GM23338 (cell line): Measurements from ENCODE around the gene ETFA. TPM values are rescaled to one million over a fixed set of nuclear protein-coding genes. Genes with fewer than 3 reads are reported as not detected.

Source experiments
- ATAC-seq: fragments of 200-7000 bp; cut with Tn5 transposase; 3 replicates; pipeline ENCODE4 v1.9.1; 2020
- DNase-seq: peaks from one replicate; pipeline ENCODE4 v3.0.0-alpha.2; 2015; ENCODE audit warnings: low spot score
- H2AFZ ChIP-seq: fragments of 200-600 bp; sonication (generic); 2 replicates; pipeline ENCODE4 v1.8.0; 2016; ENCODE audit warnings: antibody characterized with exemption, mild to moderate bottlenecking, moderate library complexity
- H3F3A ChIP-seq: fragments of 200-600 bp; sonication (generic); replicated peaks from 2 replicates; pipeline ENCODE4 v1.8.0; 2017; ENCODE audit warnings: antibody characterized with exemption, mixed run types, low read depth
- H3K27ac ChIP-seq: fragments of 200-600 bp; sonication (generic); 2 replicates; pipeline ENCODE4 v1.6.1; 2016; ENCODE audit warnings: low read depth
- H3K27me3 ChIP-seq: fragments of 200-600 bp; sonication (generic); 2 replicates; pipeline ENCODE4 v1.8.0; 2016; ENCODE audit warnings: mild to moderate bottlenecking, mixed run types, moderate library complexity; ENCODE audit not compliant: insufficient read depth
- H3K36me3 ChIP-seq: fragments of 200-600 bp; sonication (generic); 2 replicates; pipeline ENCODE4 v1.8.0; 2016; ENCODE audit warnings: mild to moderate bottlenecking; ENCODE audit not compliant: insufficient read depth
- H3K4me1 ChIP-seq: fragments of 200-600 bp; sonication (generic); 2 replicates; pipeline ENCODE4 v1.8.0; 2016; ENCODE audit warnings: mild to moderate bottlenecking, moderate library complexity; ENCODE audit not compliant: insufficient read depth
- H3K4me2 ChIP-seq: fragments of 200-600 bp; sonication (generic); 2 replicates; pipeline ENCODE4 v1.7.1; 2017; ENCODE audit warnings: mixed run types
- H3K4me3 ChIP-seq: fragments of 200-600 bp; sonication (generic); 2 replicates; pipeline ENCODE4 v1.6.1; 2016; ENCODE audit warnings: mixed run types
- H3K79me2 ChIP-seq: fragments of 200-600 bp; sonication (generic); replicated peaks from 2 replicates; pipeline ENCODE4 v1.8.0; 2017; ENCODE audit warnings: mild to moderate bottlenecking; ENCODE audit not compliant: insufficient read depth
- H3K9me2 ChIP-seq: fragments of 200-600 bp; sonication (generic); 2 replicates; pipeline ENCODE4 v1.8.0; 2017; ENCODE audit not compliant: insufficient read depth
- H4K20me1 ChIP-seq: fragments of 200-600 bp; sonication (generic); replicated peaks from 2 replicates; pipeline ENCODE4 v1.8.0; 2017; ENCODE audit warnings: mild to moderate bottlenecking; ENCODE audit not compliant: insufficient read depth
- H3K27ac Mint-ChIP-seq: 2 replicates; pipeline ENCODE4 v1.8.0; 2020; ENCODE audit warnings: inconsistent platforms, mild to moderate bottlenecking, moderate library complexity, mixed read lengths
- H3K27me3 Mint-ChIP-seq: 3 replicates; pipeline ENCODE4 v1.8.0; 2022; ENCODE audit warnings: low read depth, mild to moderate bottlenecking, moderate library complexity, mixed read lengths, inconsistent platforms; ENCODE audit not compliant: insufficient read depth, poor library complexity
- H3K36me3 Mint-ChIP-seq: 3 replicates; pipeline ENCODE4 v1.8.0; 2021; ENCODE audit warnings: low read depth, mild to moderate bottlenecking, inconsistent platforms, moderate library complexity, mixed read lengths
- H3K4me1 Mint-ChIP-seq: 3 replicates; pipeline ENCODE4 v1.8.0; 2020; ENCODE audit warnings: mild to moderate bottlenecking, inconsistent platforms, mixed read lengths
- H3K4me3 Mint-ChIP-seq: 3 replicates; pipeline ENCODE4 v1.8.0; 2021; ENCODE audit warnings: moderate library complexity, mild to moderate bottlenecking, inconsistent platforms, mixed read lengths
- H3K9me3 Mint-ChIP-seq: 3 replicates; pipeline ENCODE4 v1.8.0; 2020; ENCODE audit warnings: moderate library complexity, mild to moderate bottlenecking, inconsistent platforms, mixed read lengths
- CREB1 ChIP-seq: fragments of 250-450 bp; sonication (Bioruptor Pico); IDR thresholded peaks from 2 replicates; pipeline ENCODE4 v1.5.0; 2020; ENCODE audit warnings: low read depth, mild to moderate bottlenecking, moderate library complexity
- CTCF ChIP-seq, 2 experiments: fragments of 200-600 bp in 1 of 2; sonication (generic) in 1 of 2; conservative IDR thresholded peaks; 2 replicates each; pipeline versions ENCODE4 v1.5.1 to v1.6.1; 2016 to 2017; ENCODE audit warnings: antibody characterized with exemption in 2 of 2, low read depth in 2 of 2, mild to moderate bottlenecking in 2 of 2, moderate library complexity in 1 of 2
- ETS1 ChIP-seq: IDR thresholded peaks from 2 replicates; pipeline ENCODE4 v1.6.1; 2016; ENCODE audit warnings: antibody characterized with exemption
- EZH2 ChIP-seq: fragments of 200-600 bp; sonication (generic); IDR thresholded peaks from one replicate; pipeline ENCODE4 v1.8.0; 2017; ENCODE audit warnings: antibody characterized with exemption, mild to moderate bottlenecking, low read depth; ENCODE audit not compliant: unreplicated experiment
- JUNB ChIP-seq: IDR thresholded peaks from one replicate; pipeline ENCODE4 v1.6.1; 2016; ENCODE audit warnings: antibody characterized with exemption; ENCODE audit not compliant: unreplicated experiment
- POLR2AphosphoS5 ChIP-seq: IDR thresholded peaks from 2 replicates; pipeline ENCODE4 v1.6.1; 2016; ENCODE audit warnings: antibody characterized with exemption, low read depth
- STAT1 ChIP-seq: IDR thresholded peaks from one replicate; pipeline ENCODE4 v1.6.1; 2016; ENCODE audit warnings: antibody characterized with exemption; ENCODE audit not compliant: unreplicated experiment
- ZNF114 ChIP-seq: fragments of 250-450 bp; sonication (Bioruptor Pico); IDR thresholded peaks from 2 replicates; pipeline ENCODE4 v1.5.0; 2020; ENCODE audit warnings: mild to moderate bottlenecking, moderate library complexity
- polyA plus RNA-seq: library from polyadenylated mRNA; unstranded; fragments of >200 nt; fragmentation: Nextera tagmentation; extraction: Ambion mirVana; gene quantifications from 2 replicates; pipeline ENCODE4 v1.2.1, GENCODE V29; 2016
- total RNA-seq: library from RNA; depleted of rRNA; stranded (reverse); fragments of >200 nt; shearing (Covaris generic); gene quantifications from 2 replicates; pipeline ENCODE4 v1.2.3, GENCODE V29; 2014
- TF ChIP-seq, protein P1 (sequence below): fragments of 250-450 bp; sonication (Bioruptor Pico); IDR thresholded peaks from 2 replicates; pipeline ENCODE4 v1.5.0; 2020; ENCODE audit warnings: mild to moderate bottlenecking, moderate library complexity

The ETFA gene
- total and polyA plus RNA-seq, 2 experiments from 2014 or later = 52.9 to 69.1 TPM

DNA sequence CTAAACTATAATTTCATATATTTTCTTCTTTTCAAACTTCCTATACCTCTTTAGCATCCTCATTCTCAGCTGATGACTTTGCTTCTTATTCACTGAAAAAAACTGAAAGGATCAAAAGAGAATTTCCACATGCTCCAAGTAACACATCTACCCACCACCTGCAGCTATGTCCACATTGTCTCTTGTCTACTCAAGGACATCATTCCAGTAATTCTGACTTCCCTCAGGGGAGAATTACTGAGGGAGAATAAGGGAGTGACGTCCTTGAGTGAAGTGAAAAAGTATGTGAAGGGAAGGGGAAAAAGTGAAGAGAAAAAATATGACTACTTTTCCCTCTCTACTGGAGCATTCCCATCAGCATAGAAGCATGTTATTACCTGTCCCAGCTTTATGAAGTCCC is 32.6 kb downstream of the ETFA start:
- ATAC-seq (no peak), DNase-seq (no peak)
- H4K20me1 ChIP-seq = no peaks in the 10 kb centered on the region; the same call in 1 of the 2 replicates
- TF ChIP-seq, protein P1, sequence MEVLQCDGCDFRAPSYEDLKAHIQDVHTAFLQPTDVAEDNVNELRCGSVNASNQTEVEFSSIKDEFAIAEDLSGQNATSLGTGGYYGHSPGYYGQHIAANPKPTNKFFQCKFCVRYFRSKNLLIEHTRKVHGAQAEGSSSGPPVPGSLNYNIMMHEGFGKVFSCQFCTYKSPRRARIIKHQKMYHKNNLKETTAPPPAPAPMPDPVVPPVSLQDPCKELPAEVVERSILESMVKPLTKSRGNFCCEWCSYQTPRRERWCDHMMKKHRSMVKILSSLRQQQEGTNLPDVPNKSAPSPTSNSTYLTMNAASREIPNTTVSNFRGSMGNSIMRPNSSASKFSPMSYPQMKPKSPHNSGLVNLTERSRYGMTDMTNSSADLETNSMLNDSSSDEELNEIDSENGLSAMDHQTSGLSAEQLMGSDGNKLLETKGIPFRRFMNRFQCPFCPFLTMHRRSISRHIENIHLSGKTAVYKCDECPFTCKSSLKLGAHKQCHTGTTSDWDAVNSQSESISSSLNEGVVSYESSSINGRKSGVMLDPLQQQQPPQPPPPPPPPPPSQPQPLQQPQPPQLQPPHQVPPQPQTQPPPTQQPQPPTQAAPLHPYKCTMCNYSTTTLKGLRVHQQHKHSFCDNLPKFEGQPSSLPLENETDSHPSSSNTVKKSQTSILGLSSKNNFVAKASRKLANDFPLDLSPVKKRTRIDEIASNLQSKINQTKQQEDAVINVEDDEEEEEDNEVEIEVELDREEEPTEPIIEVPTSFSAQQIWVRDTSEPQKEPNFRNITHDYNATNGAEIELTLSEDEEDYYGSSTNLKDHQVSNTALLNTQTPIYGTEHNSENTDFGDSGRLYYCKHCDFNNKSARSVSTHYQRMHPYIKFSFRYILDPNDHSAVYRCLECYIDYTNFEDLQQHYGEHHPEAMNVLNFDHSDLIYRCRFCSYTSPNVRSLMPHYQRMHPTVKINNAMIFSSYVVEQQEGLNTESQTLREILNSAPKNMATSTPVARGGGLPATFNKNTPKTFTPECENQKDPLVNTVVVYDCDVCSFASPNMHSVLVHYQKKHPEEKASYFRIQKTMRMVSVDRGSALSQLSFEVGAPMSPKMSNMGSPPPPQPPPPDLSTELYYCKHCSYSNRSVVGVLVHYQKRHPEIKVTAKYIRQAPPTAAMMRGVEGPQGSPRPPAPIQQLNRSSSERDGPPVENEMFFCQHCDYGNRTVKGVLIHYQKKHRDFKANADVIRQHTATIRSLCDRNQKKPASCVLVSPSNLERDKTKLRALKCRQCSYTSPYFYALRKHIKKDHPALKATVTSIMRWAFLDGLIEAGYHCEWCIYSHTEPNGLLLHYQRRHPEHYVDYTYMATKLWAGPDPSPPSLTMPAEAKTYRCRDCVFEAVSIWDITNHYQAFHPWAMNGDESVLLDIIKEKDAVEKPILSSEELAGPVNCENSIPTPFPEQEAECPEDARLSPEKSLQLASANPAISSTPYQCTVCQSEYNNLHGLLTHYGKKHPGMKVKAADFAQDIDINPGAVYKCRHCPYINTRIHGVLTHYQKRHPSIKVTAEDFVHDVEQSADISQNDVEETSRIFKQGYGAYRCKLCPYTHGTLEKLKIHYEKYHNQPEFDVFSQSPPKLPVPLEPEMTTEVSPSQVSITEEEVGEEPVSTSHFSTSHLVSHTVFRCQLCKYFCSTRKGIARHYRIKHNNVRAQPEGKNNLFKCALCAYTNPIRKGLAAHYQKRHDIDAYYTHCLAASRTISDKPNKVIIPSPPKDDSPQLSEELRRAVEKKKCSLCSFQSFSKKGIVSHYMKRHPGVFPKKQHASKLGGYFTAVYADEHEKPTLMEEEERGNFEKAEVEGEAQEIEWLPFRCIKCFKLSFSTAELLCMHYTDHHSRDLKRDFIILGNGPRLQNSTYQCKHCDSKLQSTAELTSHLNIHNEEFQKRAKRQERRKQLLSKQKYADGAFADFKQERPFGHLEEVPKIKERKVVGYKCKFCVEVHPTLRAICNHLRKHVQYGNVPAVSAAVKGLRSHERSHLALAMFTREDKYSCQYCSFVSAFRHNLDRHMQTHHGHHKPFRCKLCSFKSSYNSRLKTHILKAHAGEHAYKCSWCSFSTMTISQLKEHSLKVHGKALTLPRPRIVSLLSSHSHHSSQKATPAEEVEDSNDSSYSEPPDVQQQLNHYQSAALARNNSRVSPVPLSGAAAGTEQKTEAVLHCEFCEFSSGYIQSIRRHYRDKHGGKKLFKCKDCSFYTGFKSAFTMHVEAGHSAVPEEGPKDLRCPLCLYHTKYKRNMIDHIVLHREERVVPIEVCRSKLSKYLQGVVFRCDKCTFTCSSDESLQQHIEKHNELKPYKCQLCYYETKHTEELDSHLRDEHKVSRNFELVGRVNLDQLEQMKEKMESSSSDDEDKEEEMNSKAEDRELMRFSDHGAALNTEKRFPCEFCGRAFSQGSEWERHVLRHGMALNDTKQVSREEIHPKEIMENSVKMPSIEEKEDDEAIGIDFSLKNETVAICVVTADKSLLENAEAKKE (CRISPR knock-in tag) = no peak
- TF ChIP-seq POLR2AphosphoS5 (no peak), STAT1 (no peak), JUNB (no peak), CTCF (conservative IDR thresholded peaks at IDR 0.05; ENCODE audit: low read depth in 2 of 2) (no peak), ETS1 (no peak), ZNF114 (CRISPR knock-in tag) (no peak), CREB1 (CRISPR knock-in tag) (no peak), EZH2 (no peak)
- no peaks in the 10 kb centered on the region for H3K4me1 Mint-ChIP-seq
- no peaks in the 10 kb centered on the region for H3K36me3 ChIP-seq
- no peak overlapping the region for H3K27ac Mint-ChIP-seq
- no peak overlapping the region for H3K4me3 ChIP-seq
- H3K36me3 Mint-ChIP-seq = peaks cover 5% of the 10 kb centered on the region
- no peaks in the 10 kb centered on the region for H3F3A ChIP-seq
- H3K9me3 Mint-ChIP-seq = no peaks in the 10 kb centered on the region; the same call in 2 of the 3 replicates
- no peaks in the 10 kb centered on the region for H3K27me3 ChIP-seq
- no peaks in the 10 kb centered on the region for H3K79me2 ChIP-seq
- H3K9me2 ChIP-seq = no peaks in the 10 kb centered on the region
- H3K27me3 Mint-ChIP-seq = no peaks in the 10 kb centered on the region
- H3K27ac ChIP-seq = no peak overlapping the region
- no peaks in the 10 kb centered on the region; the same call in 1 of the 2 replicates for H3K4me1 ChIP-seq
- H2AFZ ChIP-seq = no peak overlapping the region
- no peak overlapping the region for H3K4me2 ChIP-seq
- no peak overlapping the region for H3K4me3 Mint-ChIP-seq
